Measurements from ENCODE around the gene RAB4B.

GRCh38 chr19:40810160-40810559 lies 32.1 kb downstream of the RAB4B start:
- no peak for TF ChIP-seq CTCF (IDR thresholded peaks at IDR 0.05)
- TF ChIP-seq EMX1 (CRISPR knock-in tag; IDR thresholded peaks at IDR 0.05): no peak
- no peak for TF ChIP-seq AFF4 (CRISPR knock-in tag; IDR thresholded peaks at IDR 0.05; ENCODE audit: borderline replicate concordance)
- no peak for TF ChIP-seq NR2C2 (CRISPR knock-in tag; IDR thresholded peaks at IDR 0.05)
- no peak for TF ChIP-seq PRRX2 (CRISPR knock-in tag; IDR thresholded peaks at IDR 0.05)
- no peak for TF ChIP-seq ZNF263 (CRISPR knock-in tag; IDR thresholded peaks at IDR 0.05; ENCODE audit: low read depth)
- no peak for TF ChIP-seq ESRRA (CRISPR knock-in tag; IDR thresholded peaks at IDR 0.05; ENCODE audit: borderline replicate concordance)
- TF ChIP-seq USF1 (CRISPR knock-in tag; IDR thresholded peaks at IDR 0.05): no peak
- no peak for TF ChIP-seq ZBTB43 (CRISPR knock-in tag; IDR thresholded peaks at IDR 0.05)
- no peak for TF ChIP-seq MXD4 (CRISPR knock-in tag; IDR thresholded peaks at IDR 0.05; ENCODE audit: borderline replicate concordance)
